HG03521 (cell line): ENCODE results near the gene TNFSF15.

Experiments
- ATAC-seq: cut with Tn5 transposase; IDR thresholded peaks from one replicate; pipeline ENCODE4 v1.9.1; 2021; ENCODE audit warnings: mild to moderate bottlenecking, moderate library complexity; ENCODE audit not compliant: unreplicated experiment

The TNFSF15 gene

DNA sequence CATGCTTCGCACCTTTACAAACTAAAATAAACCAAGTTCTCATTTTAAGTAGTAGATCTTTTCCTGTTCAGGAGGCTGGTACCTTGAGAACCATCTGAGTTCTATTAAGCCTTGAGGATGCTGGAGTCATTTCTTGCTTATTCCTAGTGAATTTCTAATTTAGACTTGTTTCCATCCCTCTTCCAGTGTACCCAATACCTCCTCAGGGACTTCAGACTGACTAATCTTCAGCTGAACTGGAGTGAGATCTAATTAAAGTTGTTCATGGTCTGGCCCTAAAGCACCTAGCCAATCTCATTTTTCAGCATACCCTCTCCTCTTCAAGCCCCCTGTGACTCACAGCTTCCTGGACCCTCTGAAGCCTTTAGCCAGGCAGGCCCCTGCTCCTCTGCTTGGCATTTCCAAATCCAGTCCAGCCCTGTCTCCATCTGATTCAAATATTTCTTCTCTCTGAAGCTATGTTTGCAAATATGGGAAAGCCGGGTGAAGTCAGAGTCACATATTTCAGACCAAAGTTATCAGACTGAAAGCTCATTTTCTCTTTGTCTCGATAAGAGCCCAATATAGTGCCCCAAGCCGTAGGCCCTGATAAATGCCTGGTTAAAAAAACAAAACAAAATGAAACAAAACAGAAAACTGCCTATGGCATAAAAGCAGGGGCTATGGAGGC, 19.4 kb upstream of the TNFSF15 start:
- ATAC-seq, result no peak

DNA sequence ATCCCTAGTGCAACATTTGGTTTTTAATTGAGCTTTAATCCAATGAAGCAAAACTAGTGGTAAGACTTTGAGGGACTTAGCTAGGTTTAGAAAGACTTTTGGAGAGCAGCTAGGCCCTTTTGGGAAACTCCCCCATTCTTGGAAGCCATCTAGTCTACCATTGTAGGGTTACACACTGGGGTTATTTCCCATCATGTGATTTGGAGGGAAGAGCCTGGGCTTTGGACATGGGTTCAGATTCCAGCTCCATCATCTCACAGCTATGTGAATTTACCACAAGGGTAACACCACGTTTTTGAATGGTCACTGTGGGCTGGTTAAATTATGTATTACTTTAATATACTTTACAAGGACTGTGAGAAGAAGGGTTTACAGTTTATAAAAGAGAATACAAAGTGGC, 18.3 kb upstream of the TNFSF15 start:
- no peak for ATAC-seq

- no peak for ATAC-seq
These were observed 17.6 kb upstream of the TNFSF15 start for GRCh38 chr9:114823441-114823840.

GRCh38 chr9:114822708-114823107, 16.9 kb upstream of the TNFSF15 start:
- no peak for ATAC-seq

GRCh38 chr9:114820776-114821501, 15.1 kb upstream of the TNFSF15 start:
- no peak for ATAC-seq

DNA sequence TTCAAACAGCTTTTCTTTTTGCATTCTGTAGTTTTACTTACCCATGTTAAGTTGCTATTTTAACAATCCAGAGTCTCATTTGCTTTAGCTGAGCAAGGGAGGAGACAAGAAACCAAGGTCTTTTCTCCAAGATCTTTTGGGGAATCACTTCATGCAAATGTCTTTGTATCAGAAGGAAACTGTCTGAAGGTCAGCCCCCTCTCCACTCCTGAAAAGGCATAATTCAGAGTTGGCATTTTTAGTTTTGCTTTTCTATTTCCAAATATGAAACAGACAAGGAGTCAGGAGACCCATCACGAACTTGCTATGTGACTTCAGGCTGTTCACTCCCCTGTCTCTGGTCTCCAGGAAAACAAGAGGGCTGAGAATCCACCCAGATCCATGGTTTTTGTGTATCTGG, 12.3 kb upstream of the TNFSF15 start:
- ATAC-seq, result no peak

DNA sequence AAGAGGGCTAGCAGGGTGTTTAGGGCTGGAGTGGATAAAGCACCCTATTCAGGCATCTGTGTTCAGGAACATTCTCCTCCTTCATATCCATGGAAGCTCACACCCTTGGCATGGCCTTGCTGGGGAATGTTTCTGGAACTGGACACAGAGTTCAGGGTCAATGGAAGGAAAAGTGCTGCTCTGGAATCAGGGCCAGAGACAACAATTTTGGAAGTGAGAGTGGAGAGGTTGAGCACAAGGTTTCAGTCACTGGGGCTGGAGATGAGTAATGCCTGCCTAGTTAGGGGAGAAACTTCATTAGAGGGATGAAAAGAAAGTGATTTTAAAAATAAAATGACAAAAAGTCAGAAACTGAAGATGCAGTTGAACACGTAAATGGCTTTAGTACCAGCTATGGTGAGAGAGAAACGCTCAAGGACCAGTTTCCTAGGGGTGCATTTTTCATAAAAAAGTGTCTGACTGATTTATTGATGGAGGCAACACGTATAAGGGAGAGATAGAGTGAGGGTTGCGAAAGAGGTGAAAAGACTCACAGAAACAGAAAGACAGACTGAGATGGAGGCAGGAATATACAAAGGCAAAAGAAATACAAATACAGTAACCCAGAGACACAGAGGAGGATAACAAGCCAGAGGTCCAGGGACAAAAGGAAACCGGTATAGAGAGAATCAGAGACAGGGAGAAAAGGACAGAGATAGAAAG, 8.0 kb upstream of the TNFSF15 start:
- no peak for ATAC-seq

DNA sequence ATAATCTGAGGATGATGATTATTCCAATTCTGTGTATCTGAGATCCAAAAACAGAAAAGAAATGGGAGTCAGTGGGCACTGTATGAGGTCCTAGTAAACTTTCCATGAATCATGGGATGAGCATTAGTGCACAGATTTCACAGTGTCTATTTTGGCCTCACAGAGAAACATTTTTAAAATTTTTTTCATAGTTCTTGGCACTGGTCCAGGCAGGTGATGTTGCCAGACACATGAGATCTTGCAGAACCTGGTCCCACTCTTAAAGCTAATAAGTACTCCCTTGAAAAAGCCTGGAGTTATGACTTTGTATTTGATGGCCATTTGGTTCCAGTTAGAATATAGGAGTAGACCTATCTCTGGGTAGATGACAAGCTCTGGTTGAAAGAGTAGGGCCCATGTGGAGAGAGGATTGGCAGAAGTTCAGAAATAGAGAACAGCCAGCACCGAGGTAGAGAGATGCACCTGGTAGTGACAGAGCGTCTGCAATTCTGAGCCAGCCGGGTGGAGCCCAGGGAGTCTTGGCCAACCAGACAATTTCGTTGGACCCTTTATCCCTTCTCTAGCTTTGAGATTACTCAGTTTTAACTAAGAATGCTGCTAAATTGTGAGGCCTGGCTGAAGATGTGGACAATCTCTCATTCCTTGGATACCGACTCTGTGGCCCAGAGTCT, 6.3 kb upstream of the TNFSF15 start:
- no peak for ATAC-seq

DNA sequence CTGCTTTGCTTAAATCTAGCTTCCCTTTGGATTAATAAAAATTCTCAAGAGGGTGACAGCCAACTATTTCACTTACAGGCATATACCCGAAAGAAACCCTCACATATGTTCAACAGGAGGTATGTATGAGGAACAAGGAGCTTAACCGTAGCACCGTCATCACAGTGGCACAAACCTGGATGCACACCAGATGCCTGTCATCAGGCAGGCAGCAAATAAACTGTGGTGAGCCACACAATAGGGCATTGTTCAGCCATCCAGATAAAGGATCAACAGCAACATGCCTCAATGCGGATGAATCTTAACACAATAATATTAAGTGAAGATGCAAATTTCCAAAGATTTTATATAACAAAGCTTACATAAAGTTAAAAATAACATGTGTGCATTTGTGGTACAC, 5.5 kb upstream of the TNFSF15 start:
- ATAC-seq, result no peak

DNA sequence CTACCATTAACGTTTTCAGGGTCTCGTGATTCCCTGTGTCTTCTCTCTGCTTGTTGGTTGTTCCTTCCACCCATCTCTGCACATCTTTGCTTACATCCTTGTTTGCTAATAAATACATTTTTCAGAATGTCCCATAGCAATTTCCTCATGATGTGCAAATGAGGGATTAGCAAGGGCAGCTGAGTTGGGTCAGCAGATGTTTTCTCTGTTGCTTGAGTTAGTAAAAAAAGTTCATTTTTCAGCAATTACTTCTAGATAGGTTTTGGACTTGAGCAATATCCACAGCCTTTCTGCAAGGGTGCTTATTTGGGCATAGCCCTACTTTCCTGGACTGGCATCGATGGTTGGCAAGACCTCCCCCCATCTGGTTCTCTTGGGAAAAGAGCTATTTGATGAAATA, 4.8 kb upstream of the TNFSF15 start:
- ATAC-seq, result no peak

DNA sequence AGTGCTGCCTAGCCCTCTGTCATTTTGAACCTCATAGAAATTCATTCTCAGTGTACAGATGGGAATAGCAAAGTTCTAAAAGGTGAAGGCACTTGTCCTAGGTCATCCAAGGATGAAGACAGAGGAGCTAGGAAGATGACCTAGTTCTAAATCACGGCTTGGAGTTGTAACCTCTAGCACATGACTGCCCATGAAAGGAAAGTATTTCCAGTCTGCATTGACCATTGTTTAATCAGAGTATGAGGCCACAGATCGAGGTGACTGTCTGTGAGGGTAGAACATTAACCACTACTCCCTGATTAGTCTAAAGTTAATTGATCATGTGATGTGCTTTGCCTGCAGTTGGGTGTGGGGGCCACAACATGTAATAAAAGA, 674 bp upstream of the TNFSF15 start:
- peak; percentile 18 for ATAC-seq

DNA sequence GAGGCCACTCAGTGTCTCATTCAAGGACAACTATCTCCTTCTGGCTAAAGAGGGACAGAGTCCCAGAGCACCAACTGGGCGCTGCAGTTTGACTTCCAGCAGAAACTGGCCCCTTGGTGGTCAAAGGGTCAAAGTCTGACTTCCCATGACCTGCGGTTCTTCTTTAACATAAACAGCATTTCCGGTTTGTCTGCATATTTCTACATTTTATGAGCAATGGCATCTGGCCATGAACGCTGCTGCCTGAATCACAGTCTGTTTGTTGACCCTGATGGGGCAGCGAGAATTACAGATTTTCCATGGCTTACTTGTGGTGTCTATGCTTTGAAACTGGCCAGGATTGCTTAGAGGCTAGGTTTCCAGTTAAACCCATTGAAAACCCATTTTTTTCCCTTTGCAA, 1.3 kb downstream of the TNFSF15 start:
- no peak for ATAC-seq

DNA sequence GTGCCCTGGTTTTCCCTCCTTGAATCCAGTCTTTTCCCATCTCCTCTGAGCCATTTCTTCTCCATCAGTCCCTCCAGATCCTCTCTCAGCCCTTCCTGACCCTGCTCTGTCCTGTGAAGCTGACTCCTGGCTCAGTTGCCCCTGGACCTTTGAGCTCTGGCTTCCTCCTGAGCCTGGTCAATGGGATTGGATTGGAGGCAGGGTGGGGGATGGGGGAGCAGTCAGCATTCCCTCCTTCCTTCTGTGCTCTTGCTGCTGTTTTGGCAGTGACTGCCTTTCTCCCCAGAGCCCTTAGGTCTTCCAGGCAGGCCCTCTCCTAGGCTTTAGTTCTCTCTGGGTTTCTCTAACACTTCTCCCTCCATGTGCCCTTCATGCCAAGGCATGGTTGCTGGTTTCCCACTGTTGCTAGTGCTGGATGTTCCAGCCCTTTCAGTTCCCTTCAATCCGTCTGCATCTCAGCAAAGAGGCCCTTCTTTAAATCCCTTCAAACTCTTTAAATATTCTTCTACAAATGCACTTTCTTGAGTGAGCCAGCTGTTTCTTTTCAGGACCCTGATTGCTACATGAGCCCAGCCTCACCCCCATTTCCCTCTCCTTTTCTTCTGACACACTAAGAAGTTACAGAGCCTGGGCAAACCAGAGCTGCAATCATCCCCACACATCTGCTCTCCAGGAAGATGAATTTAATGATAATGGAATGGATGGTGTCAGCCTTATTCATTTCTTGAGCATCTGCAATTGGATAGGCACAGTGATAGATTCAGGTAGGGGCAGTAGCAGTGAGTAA, 2.2 kb downstream of the TNFSF15 start:
- no peak for ATAC-seq

- no peak for ATAC-seq
These were observed 5.9 kb downstream of the TNFSF15 start for GRCh38 chr9:114799925-114800324.

DNA sequence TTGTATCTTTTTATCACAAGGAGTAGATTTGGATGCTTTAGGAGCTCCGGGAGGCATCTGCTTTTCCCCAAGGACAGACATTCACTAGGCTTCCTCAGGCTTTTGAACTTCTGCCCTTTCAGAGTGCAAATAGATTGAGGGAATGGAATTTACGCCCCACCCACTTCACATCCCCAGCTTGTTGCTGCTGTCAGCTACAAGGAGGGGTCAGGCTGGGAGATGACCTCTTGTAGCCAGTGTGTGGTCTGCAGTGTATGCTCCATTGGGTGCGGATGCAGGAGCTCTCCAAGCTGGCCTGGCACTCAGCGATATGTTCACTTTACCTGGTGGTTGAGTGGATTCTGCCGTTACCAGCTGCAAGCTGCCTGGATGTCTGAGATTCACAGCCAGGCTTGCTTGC, 6.4 kb downstream of the TNFSF15 start:
- no peak for ATAC-seq

DNA sequence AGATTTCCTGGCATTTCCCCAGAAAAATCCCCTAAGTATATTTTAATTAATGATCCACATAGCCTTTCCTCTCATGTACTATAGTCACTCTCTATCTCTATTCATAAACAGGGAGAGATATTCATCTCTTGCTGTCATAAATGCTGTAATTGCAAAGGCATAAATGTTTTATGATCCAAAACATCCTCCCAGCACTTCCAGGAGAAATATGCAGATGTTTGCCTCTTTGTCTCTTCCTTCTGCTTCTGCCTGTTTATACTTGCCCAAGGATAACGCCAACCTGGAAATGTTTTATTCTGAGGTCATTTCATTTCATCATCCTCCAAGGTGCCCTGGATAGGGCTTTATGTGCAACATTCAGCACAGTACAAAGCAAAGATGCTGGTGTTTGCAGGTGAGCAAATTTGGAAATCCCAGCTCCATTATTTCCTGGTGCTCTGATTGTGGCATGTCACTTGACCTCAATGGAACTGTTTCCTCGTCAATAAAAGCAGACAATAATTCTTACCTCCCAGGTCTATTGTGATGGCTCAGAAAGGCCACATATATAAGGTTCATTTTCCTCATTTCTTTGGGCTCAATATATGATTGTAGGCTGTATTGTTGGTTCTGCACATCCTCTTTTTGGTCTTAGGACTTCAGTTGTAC, 6.9 kb downstream of the TNFSF15 start:
- no peak for ATAC-seq

DNA sequence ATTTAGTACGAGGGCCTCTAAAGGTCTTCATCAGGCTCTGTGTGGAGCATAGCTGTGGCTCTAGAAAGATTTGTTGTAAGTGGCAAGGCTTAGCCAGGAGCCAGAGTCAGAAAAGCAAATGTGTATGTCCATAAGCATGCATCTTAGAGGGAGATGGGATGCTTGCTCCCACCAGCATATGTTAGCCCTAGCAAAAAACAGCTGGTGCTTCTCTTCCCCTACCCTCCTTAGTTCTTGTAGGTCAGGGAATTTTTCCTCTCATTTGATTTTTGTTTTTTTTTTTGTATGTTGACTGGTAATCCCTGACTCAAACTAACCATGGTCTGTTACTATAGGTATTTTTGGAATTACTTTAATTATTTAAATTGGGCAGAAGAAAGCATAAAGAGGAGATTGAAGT, 7.7 kb downstream of the TNFSF15 start:
- no peak for ATAC-seq

DNA sequence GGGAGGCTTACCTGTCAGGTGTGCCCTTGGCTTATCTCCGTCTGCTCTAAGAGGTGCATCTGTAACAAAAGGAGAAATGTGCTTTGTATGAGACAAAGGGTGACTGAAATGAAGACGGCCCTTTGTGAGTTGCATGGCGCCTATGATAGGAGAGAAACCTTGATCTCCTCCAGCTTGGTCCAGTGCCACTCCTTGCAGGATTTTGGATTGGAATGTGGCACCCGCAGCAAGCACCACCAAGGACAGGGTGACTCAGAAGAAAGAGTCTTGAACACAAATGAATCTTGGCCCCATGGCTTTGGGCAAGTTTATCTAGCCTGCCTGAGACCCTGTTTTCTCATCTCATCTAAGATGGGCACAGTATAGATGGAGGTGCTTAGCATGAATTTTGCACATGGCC, 13.4 kb downstream of the TNFSF15 start:
- ATAC-seq, result no peak

GRCh38 chr9:114791736-114792135, 14.1 kb downstream of the TNFSF15 start:
- no peak for ATAC-seq

GRCh38 chr9:114791312-114791711, 14.5 kb downstream of the TNFSF15 start:
- ATAC-seq, result no peak
